ENCODE measurements around the gene KCTD17. TPM values are rescaled to one million over a fixed set of nuclear protein-coding genes. Genes with fewer than 3 reads are reported as not detected.
"Not testable (repeated sequence)": the region's sequence is repeated elsewhere in the genome, so short reads cannot be mapped to it uniquely, and the experiment has no call there.

KCTD17 gene
- total RNA-seq, 1 experiment from 2014 or later = 29.5 TPM

DNA sequence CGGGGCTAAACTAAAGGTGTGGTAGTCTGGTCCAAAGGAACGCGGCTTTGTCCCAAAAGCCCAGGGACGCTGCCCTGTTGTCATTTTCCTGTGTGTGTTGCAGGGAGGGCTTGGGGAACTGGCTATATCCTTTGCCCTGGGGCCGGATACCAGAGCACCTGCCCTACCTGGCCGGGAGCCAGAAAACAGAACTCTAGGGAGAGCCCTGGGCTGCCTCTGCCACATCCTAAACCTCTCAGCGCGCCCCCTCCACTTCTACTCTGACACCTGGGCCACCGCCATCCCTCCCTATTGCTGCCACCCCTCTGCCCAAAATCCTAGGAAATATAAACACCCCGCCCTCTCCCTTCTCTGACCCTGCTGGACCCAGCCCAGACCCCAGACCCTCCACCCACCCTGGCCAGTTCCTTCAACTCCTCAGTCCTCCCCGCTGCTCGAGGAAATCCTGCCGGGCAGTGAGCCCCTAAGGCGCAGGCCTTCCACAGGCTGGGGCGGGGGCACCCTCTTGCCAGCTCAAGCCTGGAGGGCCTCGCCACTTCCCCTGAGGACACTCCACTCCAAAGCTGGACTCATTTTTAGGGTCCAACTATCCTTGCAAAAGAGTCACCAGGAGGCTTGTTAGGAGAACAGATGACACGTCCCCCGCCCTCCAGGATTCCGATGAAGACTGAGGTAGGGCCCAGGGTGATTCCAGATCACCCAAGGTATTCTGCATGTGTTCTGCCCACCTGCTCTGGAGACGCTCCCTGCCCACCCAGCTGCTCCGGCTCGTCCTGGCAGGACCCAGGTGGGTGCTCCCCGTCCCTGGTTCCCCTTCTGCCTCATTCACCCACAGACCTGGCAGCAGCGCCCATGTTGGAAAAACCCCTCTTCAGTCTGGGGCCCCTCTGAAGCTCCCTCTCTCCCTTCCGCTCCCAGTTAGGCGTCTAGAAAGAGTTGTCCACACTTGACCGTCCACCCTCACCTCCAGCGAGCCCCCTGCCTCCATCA lies 12.2 kb downstream of the KCTD17 start:
- no peak for DNase-seq (ENCODE audit: low read depth in 1 of 2, low spot score in 2 of 2)
- Histone ChIP-seq H3K4me1 (replicated peaks) (no peaks in the 10 kb centered on the region), H3K27ac (no peak overlapping the region), H3K27me3 (replicated peaks) (peaks cover 4% of the 10 kb centered on the region), H3K9me3 (replicated peaks) (no peaks in the 10 kb centered on the region), H3K4me3 (no peak overlapping the region), H3K36me3 (no peaks in the 10 kb centered on the region)

DNA sequence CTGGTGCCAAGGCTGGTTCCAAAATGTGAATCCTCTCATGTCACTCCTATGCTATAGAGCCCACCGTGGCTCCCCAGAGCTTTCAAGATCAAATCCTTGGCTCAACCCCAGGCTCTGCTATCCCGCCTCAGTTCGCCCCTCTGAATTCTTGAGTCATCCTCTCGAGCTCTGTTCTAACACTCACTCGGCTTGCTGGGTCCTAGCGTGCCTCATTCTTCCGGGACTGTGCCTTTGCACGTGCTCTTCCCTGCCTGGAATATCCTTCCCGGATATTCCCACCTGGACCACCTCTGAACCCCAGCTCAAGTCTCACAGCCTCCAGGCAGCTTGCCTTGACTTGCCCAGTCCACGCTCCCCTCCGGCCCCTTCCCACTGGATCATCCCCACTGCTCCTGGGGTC lies 13.0 kb downstream of the KCTD17 start:
- no peak for DNase-seq (ENCODE audit: low read depth in 1 of 2, low spot score in 2 of 2)
- no peaks in the 10 kb centered on the region for H3K9me3 ChIP-seq (replicated peaks)
- peaks cover 10% of the 10 kb centered on the region for H3K27me3 ChIP-seq (replicated peaks)
- H3K36me3 ChIP-seq = no peaks in the 10 kb centered on the region
- no peaks in the 10 kb centered on the region for H3K4me1 ChIP-seq (replicated peaks)
- H3K4me3 ChIP-seq = no peak overlapping the region
- H3K27ac ChIP-seq = no peak overlapping the region

DNA sequence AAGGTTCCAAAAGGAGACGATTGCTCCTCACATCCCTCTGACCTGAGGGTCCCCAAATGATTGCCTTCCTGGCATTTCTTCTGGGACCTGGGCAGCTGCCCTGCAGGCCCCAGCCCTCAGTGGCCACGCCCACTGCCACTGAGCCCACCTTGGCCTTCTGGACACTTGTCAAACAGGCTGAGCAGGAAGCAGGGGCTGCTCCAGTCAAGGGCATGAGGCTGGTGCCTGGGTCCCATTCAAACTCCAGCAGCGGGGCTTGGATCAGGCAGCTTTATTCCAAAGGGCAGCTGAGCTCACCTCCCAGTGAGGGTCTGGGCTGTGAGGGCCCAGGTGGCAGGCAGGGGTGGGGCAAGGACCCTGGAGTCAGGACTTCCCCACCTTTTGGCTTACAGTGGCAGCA lies 13.6 kb downstream of the KCTD17 start:
- no peak overlapping the region for H3K4me3 ChIP-seq
- DNase-seq (ENCODE audit: low read depth in 1 of 2, low spot score in 2 of 2) = no peak
- H3K27me3 ChIP-seq (replicated peaks) = peaks cover 11% of the 10 kb centered on the region
- H3K9me3 ChIP-seq (replicated peaks) = no peaks in the 10 kb centered on the region
- no peaks in the 10 kb centered on the region for H3K4me1 ChIP-seq (replicated peaks)
- no peak overlapping the region for H3K27ac ChIP-seq
- H3K36me3 ChIP-seq = no peaks in the 10 kb centered on the region

DNA sequence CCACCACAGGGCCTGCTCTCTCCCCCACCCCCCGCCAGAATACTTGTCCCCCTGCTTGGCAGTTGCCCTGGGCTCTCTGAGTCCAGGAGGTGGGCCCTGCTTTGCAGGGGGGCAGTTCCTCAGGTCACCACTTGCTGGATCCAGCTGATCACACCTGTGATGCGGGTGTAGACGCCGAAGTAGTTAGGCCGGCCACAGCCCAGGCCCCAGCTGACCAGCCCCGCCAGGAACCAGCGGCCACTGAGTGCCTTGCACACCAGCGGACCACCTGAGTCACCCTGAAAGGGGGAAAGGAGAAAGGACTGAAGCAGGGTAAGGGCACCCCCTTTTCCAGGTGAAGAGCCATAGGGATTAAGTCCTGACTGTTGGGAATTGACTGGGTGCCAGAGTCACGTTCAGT lies 14.4 kb downstream of the KCTD17 start:
- DNase-seq (ENCODE audit: low read depth in 1 of 2, low spot score in 2 of 2) = no peak
- Histone ChIP-seq H3K27me3 (replicated peaks) (peaks cover 11% of the 10 kb centered on the region), H3K9me3 (replicated peaks) (no peaks in the 10 kb centered on the region), H3K4me3 (no peak overlapping the region), H3K27ac (no peak overlapping the region), H3K36me3 (no peaks in the 10 kb centered on the region), H3K4me1 (replicated peaks) (no peaks in the 10 kb centered on the region)

DNA sequence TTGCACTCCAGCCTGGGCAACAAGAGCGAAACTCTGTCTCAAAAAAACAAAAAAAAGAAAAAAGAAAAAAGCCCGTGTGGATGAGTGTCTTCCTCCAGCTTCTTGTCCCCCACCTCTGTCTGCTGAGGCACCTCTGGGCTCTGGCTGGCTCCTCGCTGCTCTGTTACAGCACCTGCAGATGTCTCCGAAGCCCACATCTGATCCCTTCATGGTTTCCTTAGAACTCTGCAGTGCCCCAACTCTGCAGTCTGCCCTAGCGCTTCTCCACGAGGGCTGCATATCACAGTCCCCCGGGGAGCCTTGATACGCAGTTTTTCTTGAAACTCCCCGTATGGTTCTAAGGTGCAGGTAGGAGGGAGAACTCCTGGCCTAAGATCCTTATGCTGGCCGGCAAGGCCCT lies 15.9 kb downstream of the KCTD17 start:
- no peak for DNase-seq (ENCODE audit: low read depth in 1 of 2, low spot score in 2 of 2)

DNA sequence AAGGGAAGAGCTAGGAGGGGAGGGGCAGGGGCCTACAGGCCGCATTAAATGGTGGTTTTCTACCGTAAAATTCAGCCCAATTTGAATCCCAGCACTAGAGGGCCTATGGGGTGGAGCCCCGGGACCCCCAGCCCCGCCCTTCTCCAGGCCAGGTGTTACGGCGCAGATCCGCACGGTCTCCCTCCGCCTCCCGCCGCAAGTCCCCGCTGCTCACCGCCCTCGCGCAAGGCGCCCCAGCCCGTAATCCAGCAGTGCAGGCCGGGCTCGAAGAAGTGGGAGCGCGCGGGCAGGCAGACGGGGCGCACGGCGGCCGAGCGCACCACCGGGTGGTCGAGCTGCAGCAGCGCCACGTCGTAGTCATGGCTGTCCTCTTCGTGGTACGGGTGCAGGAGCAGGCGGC lies 17.3 kb downstream of the KCTD17 start:
- no peak overlapping the region for H3K4me3 ChIP-seq
- no peak overlapping the region for H3K27ac ChIP-seq
- H3K27me3 ChIP-seq (replicated peaks) = peaks cover 11% of the 10 kb centered on the region
- no peaks in the 10 kb centered on the region for H3K4me1 ChIP-seq (replicated peaks)
- DNase-seq (ENCODE audit: low read depth in 1 of 2, low spot score in 2 of 2) = no peak
- no peaks in the 10 kb centered on the region for H3K36me3 ChIP-seq
- no peaks in the 10 kb centered on the region for H3K9me3 ChIP-seq (replicated peaks)

More for the DNA sequence above, 15.9 kb downstream of the KCTD17 start:
- no peaks in the 10 kb centered on the region for H3K9me3 ChIP-seq (replicated peaks)
- peaks cover 11% of the 10 kb centered on the region for H3K27me3 ChIP-seq (replicated peaks)
- no peaks in the 10 kb centered on the region for H3K36me3 ChIP-seq
- no peak overlapping the region for H3K27ac ChIP-seq
- H3K4me1 ChIP-seq (replicated peaks) = no peaks in the 10 kb centered on the region
- no peak overlapping the region for H3K4me3 ChIP-seq

DNA sequence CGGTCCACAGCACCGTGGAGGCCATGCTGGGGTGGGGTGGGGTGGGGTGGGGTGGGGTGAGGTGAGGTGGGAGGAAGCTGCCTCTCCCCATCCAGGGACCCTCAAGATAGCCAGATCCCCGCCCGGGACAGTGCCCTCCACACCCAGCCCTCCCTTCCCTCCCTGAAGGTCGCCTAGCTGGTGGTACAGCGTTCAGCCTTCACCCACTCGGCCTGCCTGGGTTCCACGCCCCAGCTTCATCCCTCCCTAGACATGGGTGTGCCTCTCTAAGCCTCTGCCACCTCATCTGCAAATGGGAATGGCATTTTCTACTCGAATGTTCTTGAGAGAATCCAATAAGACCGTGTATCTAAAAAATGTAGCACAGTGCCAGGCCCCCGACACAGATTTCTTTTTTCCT lies 17.8 kb downstream of the KCTD17 start:
- Histone ChIP-seq H3K36me3 (no peaks in the 10 kb centered on the region), H3K27me3 (replicated peaks) (peaks cover 11% of the 10 kb centered on the region), H3K4me3 (no peak overlapping the region), H3K27ac (no peak overlapping the region), H3K4me1 (replicated peaks) (no peaks in the 10 kb centered on the region), H3K9me3 (replicated peaks) (no peaks in the 10 kb centered on the region)
- no peak for DNase-seq (ENCODE audit: low read depth in 1 of 2, low spot score in 2 of 2)

DNA sequence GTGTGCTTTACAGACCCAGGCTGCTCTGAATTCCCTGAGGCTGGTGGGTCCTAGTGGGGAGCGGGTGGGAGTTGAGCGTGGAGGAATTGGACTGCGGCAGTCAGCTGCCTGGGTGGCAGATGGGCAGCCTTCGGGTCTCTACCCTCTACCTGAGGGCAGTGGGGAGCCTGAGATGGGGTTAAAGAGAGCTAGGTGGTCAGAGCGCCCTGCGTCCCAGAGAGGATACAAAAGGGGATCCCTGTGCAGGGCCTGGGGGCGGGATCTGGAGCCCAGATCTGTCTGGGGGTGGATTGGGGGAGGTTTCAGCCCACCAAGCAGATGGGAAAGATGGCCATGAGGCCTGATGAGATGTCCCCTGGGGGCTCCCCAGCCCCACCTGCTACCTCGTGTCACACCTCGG lies 18.2 kb downstream of the KCTD17 start:
- H3K4me1 ChIP-seq (replicated peaks) = no peaks in the 10 kb centered on the region
- H3K9me3 ChIP-seq (replicated peaks) = no peaks in the 10 kb centered on the region
- peaks cover 13% of the 10 kb centered on the region for H3K27me3 ChIP-seq (replicated peaks)
- no peaks in the 10 kb centered on the region for H3K36me3 ChIP-seq
- DNase-seq (ENCODE audit: low read depth in 1 of 2, low spot score in 2 of 2) = no peak
- H3K27ac ChIP-seq = no peak overlapping the region
- H3K4me3 ChIP-seq = no peak overlapping the region

DNA sequence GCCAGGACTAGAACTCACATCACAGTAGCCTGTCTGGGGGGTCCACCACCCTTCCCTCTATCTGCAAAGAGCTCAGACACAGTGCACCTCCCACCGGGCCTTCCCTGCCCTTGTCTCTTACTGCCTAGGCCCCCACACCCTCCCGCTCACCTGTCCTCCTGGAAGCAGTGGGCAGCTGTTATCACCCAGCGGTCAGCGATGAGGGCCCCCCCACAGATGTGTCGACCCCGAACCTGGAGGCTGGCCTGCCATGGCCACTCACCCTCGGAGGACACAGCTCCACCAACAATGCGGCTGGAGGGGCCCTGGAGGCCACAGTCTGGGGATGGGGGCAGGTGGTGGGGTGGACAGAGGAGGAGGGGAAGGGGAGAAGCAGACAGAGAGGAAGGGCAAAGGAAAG lies 18.8 kb downstream of the KCTD17 start:
- Histone ChIP-seq H3K36me3 (no peaks in the 10 kb centered on the region), H3K4me1 (replicated peaks) (no peaks in the 10 kb centered on the region), H3K4me3 (no peak overlapping the region), H3K9me3 (replicated peaks) (no peaks in the 10 kb centered on the region), H3K27ac (no peak overlapping the region), H3K27me3 (replicated peaks) (peaks cover 20% of the 10 kb centered on the region)
- no peak for DNase-seq (ENCODE audit: low read depth in 1 of 2, low spot score in 2 of 2)

DNA sequence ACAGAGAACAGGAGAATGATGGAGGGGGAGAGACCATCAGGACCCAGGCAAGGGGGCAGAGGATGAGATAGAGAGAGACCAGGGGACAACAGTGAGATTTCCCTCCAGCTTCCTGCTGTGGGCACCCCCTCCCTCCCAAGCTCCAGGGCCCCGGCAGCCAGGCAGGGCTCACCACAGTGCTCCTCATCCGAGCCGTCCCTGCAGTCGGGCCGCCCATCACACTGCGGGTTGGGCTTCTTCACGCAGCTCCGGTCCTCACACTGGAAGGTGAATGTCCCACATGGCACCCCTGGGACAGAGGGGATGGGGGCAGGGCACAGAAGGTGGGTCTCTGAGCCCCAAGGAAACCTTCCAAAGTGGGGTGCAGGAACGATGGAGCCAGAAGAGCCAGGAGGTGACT lies 19.2 kb downstream of the KCTD17 start:
- DNase-seq (ENCODE audit: low read depth in 1 of 2, low spot score in 2 of 2) = no peak
- H3K9me3 ChIP-seq (replicated peaks) = no peaks in the 10 kb centered on the region
- H3K4me1 ChIP-seq (replicated peaks) = no peaks in the 10 kb centered on the region
- peaks cover 24% of the 10 kb centered on the region for H3K27me3 ChIP-seq (replicated peaks)
- H3K36me3 ChIP-seq = no peaks in the 10 kb centered on the region
- H3K4me3 ChIP-seq = no peak overlapping the region
- H3K27ac ChIP-seq = no peak overlapping the region

DNA sequence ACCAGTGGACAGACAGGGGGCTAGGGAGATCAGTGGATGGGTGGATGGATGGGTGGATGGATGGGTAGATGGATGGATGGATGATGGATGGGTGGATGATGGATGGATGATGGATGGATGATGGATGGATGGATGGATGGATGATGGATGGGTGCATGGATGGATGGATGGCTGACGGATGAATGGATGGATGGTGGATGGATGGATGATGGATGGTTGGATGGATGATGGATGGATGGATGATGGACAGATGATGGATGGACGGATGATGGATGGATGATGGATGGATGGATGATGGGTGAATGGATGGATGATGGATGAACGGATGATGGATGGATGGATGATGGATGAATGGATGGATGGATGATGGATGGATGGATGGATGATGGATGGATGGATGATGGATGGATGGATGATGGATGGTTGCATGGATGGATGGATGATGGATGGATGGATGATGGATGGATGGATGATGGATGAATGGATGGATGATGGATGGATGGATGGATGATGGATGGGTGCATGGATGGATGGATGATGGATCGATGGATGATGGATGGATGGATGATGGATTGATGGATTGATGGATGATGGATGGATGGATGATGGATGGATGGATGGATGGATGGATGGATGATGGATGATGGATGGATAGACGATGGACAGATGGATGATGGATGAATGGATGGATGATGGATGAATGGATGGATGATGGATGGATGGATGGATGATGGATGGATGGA lies 20.5 kb downstream of the KCTD17 start:
- DNase-seq (ENCODE audit: low read depth in 1 of 2, low spot score in 2 of 2); H3K9me3 ChIP-seq (replicated peaks); H3K27ac ChIP-seq; H3K4me1 ChIP-seq (replicated peaks); H3K36me3 ChIP-seq; H3K4me3 ChIP-seq: not testable (repeated sequence)
- peaks cover 34% of the 10 kb centered on the region for H3K27me3 ChIP-seq (replicated peaks)

DNA sequence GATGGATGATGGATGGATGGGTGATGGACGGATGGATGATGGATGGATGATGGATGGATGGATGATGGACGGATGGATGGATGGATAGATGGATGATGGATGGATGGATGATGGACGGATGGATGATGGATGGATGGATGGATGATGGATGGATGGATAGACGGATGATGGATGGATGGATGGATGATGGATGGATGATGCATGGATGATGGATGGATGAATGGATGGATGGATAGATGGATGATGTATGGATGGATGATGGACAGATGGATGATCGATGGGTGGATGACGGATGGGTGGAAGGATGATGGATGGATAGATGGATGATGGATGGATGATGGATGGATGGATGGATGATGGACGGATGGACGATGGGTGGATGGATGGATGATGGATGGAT lies 21.1 kb downstream of the KCTD17 start:
- Histone ChIP-seq H3K27me3 (replicated peaks) (peaks cover 39% of the 10 kb centered on the region), H3K9me3 (replicated peaks) (no peaks in the 10 kb centered on the region), H3K27ac (no peak overlapping the region), H3K36me3 (no peaks in the 10 kb centered on the region), H3K4me1 (replicated peaks) (no peaks in the 10 kb centered on the region), H3K4me3 (no peak overlapping the region)
- no peak for DNase-seq (ENCODE audit: low read depth in 1 of 2, low spot score in 2 of 2)

DNA sequence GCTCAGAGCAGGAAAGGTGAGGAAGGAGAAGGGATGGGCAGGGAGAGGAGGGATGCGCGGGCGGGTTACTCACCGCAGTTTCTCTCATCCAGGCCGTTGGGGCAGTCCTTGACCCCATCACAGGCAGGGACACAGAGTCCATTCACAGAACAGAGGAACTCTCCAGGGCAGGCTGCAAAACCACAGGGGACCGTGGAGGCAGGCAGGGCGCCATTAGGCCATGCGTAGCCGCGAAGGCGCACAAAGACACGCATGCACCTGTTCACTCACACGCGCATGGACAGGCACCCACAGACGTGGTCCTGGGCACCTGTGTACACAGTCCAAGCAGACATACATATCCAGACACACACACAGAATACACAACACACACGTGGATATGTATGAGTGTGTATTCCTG lies 23.0 kb downstream of the KCTD17 start:
- Histone ChIP-seq H3K27me3 (replicated peaks) (peaks cover 34% of the 10 kb centered on the region), H3K9me3 (replicated peaks) (no peaks in the 10 kb centered on the region), H3K4me1 (replicated peaks) (no peaks in the 10 kb centered on the region), H3K27ac (no peak overlapping the region), H3K4me3 (no peak overlapping the region), H3K36me3 (no peaks in the 10 kb centered on the region)
- no peak for DNase-seq (ENCODE audit: low read depth in 1 of 2, low spot score in 2 of 2)

DNA sequence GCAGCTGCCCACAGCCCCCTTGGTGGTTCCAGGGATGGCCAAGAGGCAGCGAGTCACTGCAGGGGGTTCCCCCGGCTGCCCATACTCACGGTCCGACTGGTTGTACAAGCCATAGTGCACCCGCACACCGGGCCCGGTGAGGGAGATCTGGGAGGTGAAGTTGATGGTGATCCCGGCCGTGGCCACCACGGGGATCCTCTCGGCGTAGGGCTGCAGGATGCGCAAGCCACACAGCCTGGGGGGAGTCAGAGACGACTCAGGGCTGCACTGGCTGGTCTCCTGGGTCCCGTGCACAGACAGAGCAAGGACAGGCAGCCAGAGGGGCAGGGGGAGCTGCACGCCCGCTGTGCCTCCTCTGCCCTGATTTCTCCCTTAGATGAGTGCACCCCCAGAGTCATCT lies 23.5 kb downstream of the KCTD17 start:
- H3K9me3 ChIP-seq (replicated peaks) = no peaks in the 10 kb centered on the region
- no peak overlapping the region for H3K27ac ChIP-seq
- no peak overlapping the region for H3K4me3 ChIP-seq
- H3K27me3 ChIP-seq (replicated peaks) = peaks cover 33% of the 10 kb centered on the region
- DNase-seq (ENCODE audit: low read depth in 1 of 2, low spot score in 2 of 2) = no peak
- H3K4me1 ChIP-seq (replicated peaks) = no peaks in the 10 kb centered on the region
- H3K36me3 ChIP-seq = no peaks in the 10 kb centered on the region
